AG10803 (cell line): ENCODE data around the gene KCNIP4.
A peak's percentile ranks its signal among the peaks of the same experiment; 100 is the strongest.

Source experiments
- DNase-seq: peaks from one replicate; pipeline ENCODE4 v3.0.0; 2010; ENCODE audit warnings: low read depth
- H3K4me3 ChIP-seq: 2 replicates; pipeline ENCODE4 v1.5.1; 2011; ENCODE audit warnings: mild to moderate bottlenecking, low read length, control low read depth
- CTCF ChIP-seq: conservative IDR thresholded peaks from 2 replicates; pipeline ENCODE4 v1.5.1; 2011; ENCODE audit warnings: mild to moderate bottlenecking, low read length, control low read depth, inconsistent platforms

Gene KCNIP4

GRCh38 chr4:21061902-21062301 is 886.7 kb downstream of the KCNIP4 start:
- TF ChIP-seq CTCF = no peak
- DNase-seq = no peak
- no peak overlapping the region for H3K4me3 ChIP-seq

- no peak overlapping the region for H3K4me3 ChIP-seq
- peak; percentile 1 for DNase-seq
- no peak for TF ChIP-seq CTCF
Measured at GRCh38 chr4:21046141-21046540, 902.4 kb downstream of the KCNIP4 start.

GRCh38 chr4:21045119-21045518 is 903.5 kb downstream of the KCNIP4 start:
- H3K4me3 ChIP-seq = no peak overlapping the region
- DNase-seq = no peak
- no peak for TF ChIP-seq CTCF

GRCh38 chr4:21041708-21042107 is 906.9 kb downstream of the KCNIP4 start:
- H3K4me3 ChIP-seq = no peak overlapping the region
- TF ChIP-seq CTCF = no peak

GRCh38 chr4:21034728-21035127 is 913.8 kb downstream of the KCNIP4 start:
- no peak for DNase-seq
- no peak overlapping the region for H3K4me3 ChIP-seq
- TF ChIP-seq CTCF = no peak

More at GRCh38 chr4:21041708-21042107, 906.9 kb downstream of the KCNIP4 start:
- DNase-seq = no peak

- no peak for DNase-seq
- TF ChIP-seq CTCF = no peak
- H3K4me3 ChIP-seq = no peak overlapping the region
Measured at GRCh38 chr4:21032089-21032645, 916.4 kb downstream of the KCNIP4 start.

- no peak for DNase-seq
- no peak overlapping the region for H3K4me3 ChIP-seq
- TF ChIP-seq CTCF = no peak
Measured at GRCh38 chr4:21018817-21019216, 929.8 kb downstream of the KCNIP4 start.
